Ammon's horn (tissue), 1 donor: Measurements from ENCODE around the gene DLG2.

Experiments used
- DNase-seq: peaks from one replicate; pipeline ENCODE4 v3.0.0-alpha.2; 2016; ENCODE audit warnings: low spot score

DLG2 gene

GRCh38 chr11:83922318-83922717 is 1704.8 kb downstream of the DLG2 start:
- no peak for DNase-seq

- DNase-seq = no peak
Measured at GRCh38 chr11:83921447-83922192, 1705.5 kb downstream of the DLG2 start.

- DNase-seq = no peak
Measured at GRCh38 chr11:83918476-83918875, 1708.7 kb downstream of the DLG2 start.

- no peak for DNase-seq
Measured at GRCh38 chr11:83914995-83915394, 1712.1 kb downstream of the DLG2 start.

GRCh38 chr11:83909579-83910534 is 1717.3 kb downstream of the DLG2 start:
- DNase-seq = no peak

GRCh38 chr11:83908298-83908856 is 1718.8 kb downstream of the DLG2 start:
- DNase-seq = no peak

GRCh38 chr11:83895516-83895915 is 1731.6 kb downstream of the DLG2 start:
- DNase-seq = no peak

- no peak for DNase-seq
Measured at GRCh38 chr11:83881428-83881827, 1745.7 kb downstream of the DLG2 start.

GRCh38 chr11:83871054-83871453 is 1756.1 kb downstream of the DLG2 start:
- no peak for DNase-seq

GRCh38 chr11:83866655-83867054 is 1760.5 kb downstream of the DLG2 start:
- no peak for DNase-seq

GRCh38 chr11:83865636-83866461 is 1761.3 kb downstream of the DLG2 start:
- DNase-seq = peak; percentile 22

- DNase-seq = no peak
Measured at GRCh38 chr11:83864412-83865057, 1762.6 kb downstream of the DLG2 start.

- no peak for DNase-seq
Measured at GRCh38 chr11:83863272-83863671, 1763.9 kb downstream of the DLG2 start.

GRCh38 chr11:83862691-83863090 is 1764.5 kb downstream of the DLG2 start:
- DNase-seq = no peak

- no peak for DNase-seq
Measured at GRCh38 chr11:83862033-83862432, 1765.1 kb downstream of the DLG2 start.

- DNase-seq = no peak
Measured at GRCh38 chr11:83858694-83859093, 1768.5 kb downstream of the DLG2 start.

GRCh38 chr11:83855237-83855636 is 1771.9 kb downstream of the DLG2 start:
- no peak for DNase-seq

GRCh38 chr11:83852775-83853442 is 1774.2 kb downstream of the DLG2 start:
- no peak for DNase-seq

GRCh38 chr11:83852012-83852411 is 1775.1 kb downstream of the DLG2 start:
- DNase-seq = no peak

GRCh38 chr11:83847467-83848034 is 1779.6 kb downstream of the DLG2 start:
- DNase-seq = no peak
